ENCODE results near the gene MYO7B.
"Not testable (repeated sequence)": the region's sequence is repeated elsewhere in the genome, so short reads cannot be mapped to it uniquely, and the experiment has no call there.

Gene MYO7B

DNA sequence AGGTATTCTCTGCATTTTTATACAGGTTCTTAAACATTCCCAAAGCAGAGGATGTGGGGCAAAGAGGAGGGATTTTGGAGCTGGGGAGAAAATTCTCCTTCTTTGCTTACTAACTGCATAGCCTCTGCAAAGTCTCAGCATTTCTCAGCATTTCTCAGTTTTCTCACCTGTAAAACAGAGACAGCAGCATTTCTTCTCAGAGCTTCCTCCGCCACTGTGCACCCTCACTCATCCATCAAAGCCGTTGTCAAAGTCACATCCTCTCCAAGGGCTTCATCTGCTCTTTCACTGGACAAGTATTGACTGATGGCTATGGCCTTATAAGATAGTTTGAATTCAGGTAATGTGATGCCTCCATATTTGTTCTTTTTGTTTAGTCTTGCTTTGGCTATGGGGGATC lies 17.4 kb downstream of the MYO7B start:
- DNase-seq = no peak

DNA sequence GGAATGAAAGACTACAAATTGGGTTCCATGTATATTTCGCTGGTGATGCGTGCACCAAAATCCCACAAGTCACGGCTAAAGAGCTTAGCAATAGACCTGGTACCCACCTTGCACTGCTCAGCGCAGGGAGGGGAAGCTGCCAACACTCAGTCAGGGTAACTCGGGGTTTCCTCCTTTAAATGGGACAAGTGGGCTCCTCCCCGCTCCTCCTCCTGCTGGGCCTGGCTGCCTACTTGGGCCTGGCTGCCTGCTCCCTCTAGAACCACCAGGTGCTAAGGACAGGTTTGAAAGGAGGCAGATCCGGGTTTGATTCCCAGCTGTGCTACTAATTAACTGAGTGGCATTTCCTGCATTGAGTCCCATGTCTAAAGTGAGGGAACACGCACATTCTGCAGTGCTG lies 23.4 kb downstream of the MYO7B start:
- DNase-seq = no peak

DNA sequence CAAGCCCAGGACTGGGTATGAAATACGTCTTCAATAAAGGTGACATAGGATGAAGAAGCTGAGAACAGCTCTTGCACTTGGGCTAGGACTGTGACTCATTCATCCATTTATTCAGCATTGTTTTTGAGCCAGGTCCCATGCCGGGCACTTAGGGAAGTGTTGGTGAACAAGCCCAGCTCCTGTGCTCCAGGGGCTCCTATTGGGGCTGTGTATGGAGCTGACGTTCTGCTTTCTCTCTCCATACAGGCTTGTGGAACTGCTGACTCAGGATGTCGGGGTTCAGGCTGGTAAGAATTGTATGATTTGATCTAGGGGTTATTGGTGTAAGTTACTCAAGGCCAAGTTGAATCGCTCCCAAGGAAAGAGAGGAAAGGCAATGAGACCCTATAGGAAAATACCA lies 24.0 kb downstream of the MYO7B start:
- no peak for DNase-seq

GRCh38 chr2:127560201-127560930 lies 24.9 kb downstream of the MYO7B start:
- no peak for DNase-seq

DNA sequence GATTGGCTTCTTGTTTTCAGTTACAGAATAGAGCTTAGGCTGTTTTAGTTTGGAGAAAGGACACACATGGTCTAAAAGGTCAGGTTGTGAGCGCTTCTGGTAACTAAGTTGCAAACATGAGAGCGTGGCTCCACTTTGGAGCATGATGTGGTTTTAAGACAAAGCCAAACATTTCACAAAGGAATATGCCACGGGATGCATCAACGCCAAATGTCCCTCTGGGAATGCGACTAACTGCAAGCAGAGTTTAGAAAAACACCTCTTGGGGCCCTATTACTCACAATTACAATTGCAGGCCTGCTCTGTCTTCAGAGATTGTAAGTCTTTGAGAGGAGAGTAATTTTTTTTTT lies 25.4 kb downstream of the MYO7B start:
- no peak for DNase-seq

GRCh38 chr2:127561371-127561770 lies 25.9 kb downstream of the MYO7B start:
- DNase-seq = no peak

- no peak for DNase-seq
Observed at GRCh38 chr2:127562936-127563335, 27.5 kb downstream of the MYO7B start.

- no peak for DNase-seq
Observed at GRCh38 chr2:127563458-127564428, 28.3 kb downstream of the MYO7B start.

DNA sequence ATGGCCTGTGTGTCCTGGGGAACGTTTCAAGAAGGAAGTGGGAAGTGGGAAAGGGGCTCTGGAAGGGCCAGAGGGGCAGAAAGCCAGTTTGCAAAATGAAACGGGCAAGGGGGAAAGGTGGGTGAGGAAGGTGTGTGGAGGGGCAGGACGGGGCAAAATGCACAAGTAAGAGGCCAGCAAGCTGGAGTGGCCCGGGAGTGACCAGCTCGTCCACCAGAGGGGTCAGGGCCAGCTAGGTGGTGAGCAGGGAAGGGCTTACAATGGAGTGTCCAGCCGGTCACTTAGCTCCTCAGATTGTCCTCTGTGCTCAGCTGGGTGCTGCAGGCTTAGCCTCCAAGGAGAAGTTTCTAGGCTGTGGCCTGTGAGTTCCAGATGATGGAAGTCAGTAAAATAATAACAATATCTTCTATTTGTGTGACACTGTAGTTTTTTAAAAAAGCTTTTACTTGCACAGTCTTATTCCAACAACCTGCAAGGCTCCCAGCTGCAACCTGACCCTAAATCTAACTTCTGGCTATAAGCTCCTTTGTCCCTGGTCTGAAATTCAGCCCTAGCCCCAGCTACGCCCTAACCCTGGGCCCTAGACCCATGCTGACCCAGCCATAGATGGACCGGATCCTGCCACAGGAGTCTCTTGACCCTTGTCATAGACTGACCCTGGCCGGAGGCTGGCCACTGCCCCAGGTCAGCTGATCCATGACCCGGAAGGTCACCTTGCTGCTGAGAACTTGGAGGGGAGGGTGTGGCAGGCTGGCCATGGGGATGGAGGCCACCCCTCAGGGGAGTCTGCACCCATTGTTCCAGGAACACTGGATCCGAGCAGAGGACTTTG lies 29.2 kb downstream of the MYO7B start:
- DNase-seq = no peak

DNA sequence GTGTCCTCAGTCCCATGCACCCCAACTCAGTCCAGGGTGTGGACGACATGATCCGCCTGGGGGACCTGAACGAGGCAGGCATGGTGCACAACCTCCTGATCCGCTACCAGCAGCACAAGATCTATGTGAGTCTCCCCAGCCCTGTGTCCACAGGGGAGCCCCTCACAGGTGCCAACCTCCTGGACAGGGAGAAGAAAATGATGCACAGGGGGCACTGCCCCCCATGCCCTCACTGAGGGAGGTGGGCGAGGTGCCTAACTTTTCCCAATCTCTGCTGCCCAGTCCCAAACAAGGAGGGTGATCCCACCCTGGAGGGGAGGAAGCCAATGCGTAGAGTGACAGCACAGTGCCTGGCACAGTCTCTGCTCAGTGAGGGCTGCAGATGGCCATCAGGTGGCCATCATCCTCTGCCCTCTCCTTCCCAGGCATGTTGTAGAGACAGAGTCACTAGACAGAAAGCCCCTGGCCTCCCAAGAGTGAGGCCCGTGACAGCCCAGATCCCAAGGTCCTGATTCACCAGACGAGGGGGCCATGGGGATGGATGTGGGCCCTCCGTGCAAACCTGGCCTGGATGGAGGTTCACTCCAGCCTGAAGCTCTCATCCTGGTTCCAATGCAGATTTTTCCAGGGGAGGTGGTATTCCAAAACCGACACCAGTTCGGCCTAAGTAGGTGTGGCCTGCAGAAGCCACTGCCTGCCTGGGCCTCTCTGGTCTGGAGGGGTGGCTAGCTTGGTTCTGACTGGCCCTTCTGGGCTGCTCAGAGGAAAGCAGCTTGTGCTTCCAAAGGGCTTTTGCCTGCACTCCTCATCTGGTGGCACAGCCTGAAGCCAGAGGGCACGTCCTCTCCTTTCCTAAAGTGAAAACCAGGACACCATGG lies 30.0 kb downstream of the MYO7B start:
- peak; percentile 8 for DNase-seq

- DNase-seq = no peak
Observed at GRCh38 chr2:127566139-127566417, 30.6 kb downstream of the MYO7B start.

- DNase-seq = peak; percentile 2
Observed at GRCh38 chr2:127566576-127566975, 31.1 kb downstream of the MYO7B start.

DNA sequence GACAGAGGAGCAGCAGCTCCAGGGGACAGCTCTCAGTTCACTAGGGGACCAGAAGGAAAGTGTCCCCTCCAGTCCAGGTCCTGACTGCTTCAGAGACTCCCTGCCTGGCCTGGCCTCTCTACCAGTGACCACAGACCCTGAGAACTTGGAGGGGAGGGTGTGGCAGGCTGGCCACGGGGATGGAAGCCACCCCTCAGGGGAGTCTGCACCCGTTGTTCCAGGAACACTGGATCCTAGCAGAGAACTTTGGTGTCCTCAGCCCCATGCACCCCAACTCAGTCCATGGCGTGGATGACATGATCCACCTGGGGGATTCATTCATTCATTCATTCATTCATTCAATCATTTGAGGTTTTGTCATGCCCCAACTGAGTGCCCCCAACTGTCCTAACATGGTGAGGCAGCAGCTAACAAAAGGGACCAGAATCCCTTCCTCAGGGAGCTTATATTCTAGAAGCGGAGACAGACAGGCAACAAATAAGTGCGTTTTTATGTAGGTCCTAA lies 31.9 kb downstream of the MYO7B start:
- DNase-seq = peak; percentile 2

DNA sequence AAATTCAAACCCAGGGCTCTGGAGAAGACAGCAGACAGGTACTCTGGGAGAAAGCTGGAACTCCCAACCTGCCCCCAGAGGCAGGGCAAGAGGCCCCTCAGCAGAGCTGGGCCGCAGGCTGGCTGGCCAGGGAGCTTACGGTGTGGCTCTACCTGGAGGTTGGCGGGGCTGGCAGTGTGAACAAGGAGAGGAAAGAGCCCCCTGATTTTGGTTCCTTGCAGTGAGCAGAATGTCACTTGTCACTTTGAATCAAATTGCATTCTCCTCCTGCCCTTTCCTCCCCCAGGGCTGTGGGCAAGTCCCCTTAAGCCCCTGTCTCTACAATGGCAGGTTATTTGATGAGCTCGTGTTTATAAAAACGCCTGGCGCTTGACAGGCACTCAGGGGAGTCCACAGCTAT lies 32.6 kb downstream of the MYO7B start:
- DNase-seq = peak; percentile 12

DNA sequence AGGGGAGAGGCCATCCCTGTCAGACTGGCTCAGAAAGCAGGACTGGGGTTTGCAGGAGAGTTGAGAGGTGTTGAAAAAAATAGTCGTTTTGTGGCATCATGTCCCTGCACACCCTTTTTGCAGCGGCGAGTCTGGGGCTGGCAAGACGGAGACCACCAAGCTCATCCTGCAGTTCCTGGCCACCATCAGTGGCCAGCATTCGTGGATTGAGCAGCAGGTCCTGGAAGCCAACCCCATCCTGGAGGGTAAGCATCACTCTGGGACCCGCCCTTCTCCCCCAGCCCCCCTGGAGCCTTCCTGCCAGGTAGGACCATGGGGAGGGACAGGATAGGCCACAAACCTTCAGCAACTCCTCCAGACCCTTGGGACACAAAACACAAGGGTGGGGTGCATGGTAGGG lies 34.2 kb downstream of the MYO7B start:
- peak; percentile 8 for DNase-seq

DNA sequence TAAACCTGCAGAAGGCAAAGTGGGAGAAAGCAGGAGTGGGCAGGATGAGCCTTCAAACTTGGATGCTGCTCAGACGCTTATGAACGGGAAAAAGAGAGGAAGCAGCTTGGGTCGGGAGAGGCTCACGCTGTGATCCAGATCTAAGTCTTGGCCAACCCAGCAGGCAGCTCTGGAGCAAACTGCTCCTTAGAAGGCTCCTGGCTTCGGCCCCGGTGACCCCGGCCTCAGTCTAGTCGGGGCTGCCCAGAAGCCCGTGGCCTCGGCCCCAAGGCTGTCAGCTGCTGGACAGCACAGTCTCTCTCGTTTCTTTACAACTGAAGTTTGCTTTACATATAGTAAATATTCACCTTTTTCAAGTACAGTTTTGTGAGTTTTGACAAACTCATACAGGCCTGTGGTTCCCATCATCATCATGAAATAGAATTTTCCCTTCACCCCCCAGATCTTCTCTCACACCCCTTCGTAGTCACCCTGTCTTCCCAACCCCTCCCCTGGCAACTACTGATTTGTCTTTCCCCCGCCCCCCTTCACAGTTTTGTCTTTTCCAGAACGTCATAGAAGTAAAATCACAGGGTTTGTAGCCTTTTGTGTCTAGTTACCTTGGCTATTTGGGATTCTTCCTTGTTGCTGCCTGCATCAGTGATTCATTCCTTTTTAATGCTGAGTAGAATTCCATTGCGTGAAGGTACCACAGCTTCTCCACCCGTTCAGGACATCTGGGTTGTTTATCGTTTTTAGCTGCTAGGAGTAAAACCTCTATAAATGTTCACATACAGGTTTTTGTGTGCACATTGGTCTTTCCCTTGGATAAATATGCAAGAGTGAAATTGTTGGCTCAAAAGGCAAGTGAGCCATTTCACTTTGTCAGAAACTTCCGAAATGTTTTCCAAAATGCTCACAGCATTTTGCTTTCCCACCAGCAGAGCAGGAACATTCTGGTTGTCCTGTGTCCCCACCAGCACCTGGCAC lies 35.1 kb downstream of the MYO7B start:
- no peak for DNase-seq

GRCh38 chr2:127572352-127572751 lies 36.9 kb downstream of the MYO7B start:
- DNase-seq = not testable (repeated sequence)

GRCh38 chr2:127572841-127573240 lies 37.4 kb downstream of the MYO7B start:
- no peak for DNase-seq

- peak; percentile 6 for DNase-seq
Observed at GRCh38 chr2:127573298-127573697, 37.8 kb downstream of the MYO7B start.

GRCh38 chr2:127573771-127574170 lies 38.3 kb downstream of the MYO7B start:
- DNase-seq = no peak

- DNase-seq = no peak
Observed at GRCh38 chr2:127574656-127575055, 39.2 kb downstream of the MYO7B start.

All from activated T-cell treated with anti-CD3 and anti-CD28 coated beads, Interleukin-2, amount 50 U/mL, for 1 hour (primary cell).